Eye (tissue), 1 donor: Measurements from ENCODE around the gene MIPEP.

ENCODE experiments used
- DNase-seq: peaks from one replicate; pipeline ENCODE4 v3.0.0-alpha.2; 2015

MIPEP gene

GRCh38 chr13:23849670-23850069 lies 39.5 kb downstream of the MIPEP start:
- no peak for DNase-seq

- DNase-seq = no peak
Measured at GRCh38 chr13:23848646-23849141, 40.5 kb downstream of the MIPEP start.

- no peak for DNase-seq
Measured at GRCh38 chr13:23848019-23848418, 41.2 kb downstream of the MIPEP start.

GRCh38 chr13:23847497-23847896 lies 41.7 kb downstream of the MIPEP start:
- DNase-seq = no peak

GRCh38 chr13:23845105-23845725 lies 44.0 kb downstream of the MIPEP start:
- DNase-seq = no peak

- no peak for DNase-seq
Measured at GRCh38 chr13:23844132-23844531, 45.1 kb downstream of the MIPEP start.

GRCh38 chr13:23843436-23843835 lies 45.8 kb downstream of the MIPEP start:
- DNase-seq = no peak

GRCh38 chr13:23842406-23842805 lies 46.8 kb downstream of the MIPEP start:
- DNase-seq = peak; percentile 60

- no peak for DNase-seq
Measured at GRCh38 chr13:23833733-23834611, 55.2 kb downstream of the MIPEP start.

- DNase-seq = no peak
Measured at GRCh38 chr13:23828866-23829265, 60.3 kb downstream of the MIPEP start.

GRCh38 chr13:23828086-23828485 lies 61.1 kb downstream of the MIPEP start:
- DNase-seq = no peak

- no peak for DNase-seq
Measured at GRCh38 chr13:23825179-23825578, 64.0 kb downstream of the MIPEP start.

- DNase-seq = no peak
Measured at GRCh38 chr13:23824371-23824770, 64.8 kb downstream of the MIPEP start.

- no peak for DNase-seq
Measured at GRCh38 chr13:23822252-23822824, 66.9 kb downstream of the MIPEP start.

- no peak for DNase-seq
Measured at GRCh38 chr13:23820530-23820929, 68.7 kb downstream of the MIPEP start.

GRCh38 chr13:23817830-23818229 lies 71.4 kb downstream of the MIPEP start:
- no peak for DNase-seq

GRCh38 chr13:23817136-23817535 lies 72.1 kb downstream of the MIPEP start:
- DNase-seq = no peak

GRCh38 chr13:23813635-23814034 lies 75.6 kb downstream of the MIPEP start:
- no peak for DNase-seq

GRCh38 chr13:23811366-23812062 lies 77.7 kb downstream of the MIPEP start:
- no peak for DNase-seq

GRCh38 chr13:23810685-23811240 lies 78.4 kb downstream of the MIPEP start:
- DNase-seq = no peak

- DNase-seq = no peak
Measured at GRCh38 chr13:23808803-23809202, 80.4 kb downstream of the MIPEP start.

- DNase-seq = peak; percentile 19
Measured at GRCh38 chr13:23806874-23807526, 82.2 kb downstream of the MIPEP start.
